ENCODE data around the gene SVBP.

The SVBP gene

DNA sequence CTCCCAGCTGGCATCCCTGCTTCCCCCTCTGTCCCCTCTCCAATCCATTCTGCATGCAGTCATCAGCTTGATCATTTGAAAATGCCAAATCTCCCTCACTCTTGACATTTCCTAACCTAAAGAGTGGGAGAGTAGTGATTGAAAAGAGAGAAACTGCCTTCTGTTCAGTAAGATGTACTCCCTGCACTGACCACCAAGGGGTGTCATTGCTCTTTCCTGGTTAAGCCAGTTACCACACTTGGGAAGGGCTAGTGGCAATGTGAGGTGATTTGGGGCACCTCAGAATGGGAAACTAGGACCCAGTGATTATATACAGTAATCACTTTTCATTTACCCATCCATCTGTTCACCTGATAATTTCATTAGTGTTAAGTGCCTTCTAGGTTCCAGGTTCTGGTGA lies 39.3 kb downstream of the SVBP start:
- no peak overlapping the region for H3K4me2 ChIP-seq (ENCODE audit: low read length, poor library complexity, severe bottlenecking)
- no peak overlapping the region for H3K14ac ChIP-seq (ENCODE audit: low read length in 2 of 2)
- no peak overlapping the region for H3K9ac ChIP-seq (ENCODE audit: low read length)
- no peak overlapping the region for H2BK12ac ChIP-seq (ENCODE audit: low read length in 2 of 2)
- H2BK5ac ChIP-seq (ENCODE audit: low read depth, low read length, poor library complexity, severe bottlenecking) = no peak overlapping the region
- H3K27me3 ChIP-seq (ENCODE audit: control insufficient read depth in 1 of 2, insufficient read depth in 1 of 2, low read length in 2 of 2) = no peaks in the 10 kb centered on the region
- no peak overlapping the region for H4K8ac ChIP-seq (ENCODE audit: low read length)
- no peak overlapping the region for H4K91ac ChIP-seq (ENCODE audit: low read length)
- no peak overlapping the region for H2BK120ac ChIP-seq (ENCODE audit: low read depth, low read length)
- no peak overlapping the region for H2BK15ac ChIP-seq (ENCODE audit: low read depth, poor library complexity, severe bottlenecking)
- H3K23ac ChIP-seq (ENCODE audit: low read length in 2 of 2) = no peak overlapping the region
- H3K36me3 ChIP-seq (ENCODE audit: control insufficient read depth in 1 of 2, insufficient read depth in 2 of 2, low read depth in 1 of 2, low read length in 2 of 2) = peaks cover 21 to 78% of the 10 kb centered on the region in 2 experiments
- peak; percentile 47 for DNase-seq
- no peak overlapping the region for H3K27ac ChIP-seq (ENCODE audit: low read length, poor library complexity, severe bottlenecking)
- H3K9me3 ChIP-seq (ENCODE audit: control insufficient read depth, low read length) = no peaks in the 10 kb centered on the region
- H3K18ac ChIP-seq (ENCODE audit: low read depth in 1 of 2, low read length in 2 of 2) = no peak overlapping the region
- no peak overlapping the region for H3K4me3 ChIP-seq (ENCODE audit: insufficient read depth in 1 of 2, low read depth in 1 of 2, low read length in 2 of 2)
- peaks cover 15% of the 10 kb centered on the region for H3K79me1 ChIP-seq (replicated peaks; ENCODE audit: low read length, poor library complexity, severe bottlenecking)
- no peak overlapping the region for H2AK5ac ChIP-seq (ENCODE audit: low read length, severe bottlenecking)
- no peak overlapping the region for H2AFZ ChIP-seq (ENCODE audit: low read depth, low read length)
- H3K4ac ChIP-seq (ENCODE audit: low read depth in 1 of 2, low read length in 2 of 2) = no peak overlapping the region
- no peaks in the 10 kb centered on the region for H3K4me1 ChIP-seq (ENCODE audit: control insufficient read depth, insufficient read depth, low read depth, low read length)

GRCh38 chr1:42776502-42776901 lies 40.7 kb downstream of the SVBP start:
- Histone ChIP-seq H3K23ac (ENCODE audit: low read length in 2 of 2) (no peak overlapping the region), H2BK5ac (ENCODE audit: low read depth, low read length, poor library complexity, severe bottlenecking) (no peak overlapping the region), H4K8ac (ENCODE audit: low read length) (no peak overlapping the region), H2BK12ac (ENCODE audit: low read length in 2 of 2) (no peak overlapping the region), H2BK120ac (ENCODE audit: low read depth, low read length) (no peak overlapping the region), H3K9me3 (ENCODE audit: control insufficient read depth, low read length) (no peaks in the 10 kb centered on the region), H2BK15ac (ENCODE audit: low read depth, poor library complexity, severe bottlenecking) (no peak overlapping the region), H3K4me1 (ENCODE audit: control insufficient read depth, insufficient read depth, low read depth, low read length) (no peaks in the 10 kb centered on the region), H3K27ac (ENCODE audit: low read length, poor library complexity, severe bottlenecking) (no peak overlapping the region), H4K91ac (ENCODE audit: low read length) (no peak overlapping the region), H3K9ac (ENCODE audit: low read length) (no peak overlapping the region), H3K18ac (ENCODE audit: low read depth in 1 of 2, low read length in 2 of 2) (no peak overlapping the region), H3K27me3 (ENCODE audit: control insufficient read depth in 1 of 2, insufficient read depth in 1 of 2, low read length in 2 of 2) (no peaks in the 10 kb centered on the region), H3K4ac (ENCODE audit: low read depth in 1 of 2, low read length in 2 of 2) (no peak overlapping the region), H2AK5ac (ENCODE audit: low read length, severe bottlenecking) (no peak overlapping the region), H3K4me3 (ENCODE audit: insufficient read depth in 1 of 2, low read depth in 1 of 2, low read length in 2 of 2) (no peak overlapping the region), H3K79me1 (replicated peaks; ENCODE audit: low read length, poor library complexity, severe bottlenecking) (peaks cover 20% of the 10 kb centered on the region), H3K14ac (ENCODE audit: low read length in 2 of 2) (no peak overlapping the region), H2AFZ (ENCODE audit: low read depth, low read length) (no peak overlapping the region), H3K4me2 (ENCODE audit: low read length, poor library complexity, severe bottlenecking) (no peak overlapping the region), H3K36me3 (ENCODE audit: control insufficient read depth in 1 of 2, insufficient read depth in 2 of 2, low read depth in 1 of 2, low read length in 2 of 2) (peaks cover 18 to 73% of the 10 kb centered on the region in 2 experiments)
- WGBS = 97% methylated on average over 6 of the region's 6 CpGs
- no peak for DNase-seq

GRCh38 chr1:42774928-42775526 lies 42.2 kb downstream of the SVBP start:
- no peaks in the 10 kb centered on the region for H3K9me3 ChIP-seq (ENCODE audit: control insufficient read depth, low read length)

DNA sequence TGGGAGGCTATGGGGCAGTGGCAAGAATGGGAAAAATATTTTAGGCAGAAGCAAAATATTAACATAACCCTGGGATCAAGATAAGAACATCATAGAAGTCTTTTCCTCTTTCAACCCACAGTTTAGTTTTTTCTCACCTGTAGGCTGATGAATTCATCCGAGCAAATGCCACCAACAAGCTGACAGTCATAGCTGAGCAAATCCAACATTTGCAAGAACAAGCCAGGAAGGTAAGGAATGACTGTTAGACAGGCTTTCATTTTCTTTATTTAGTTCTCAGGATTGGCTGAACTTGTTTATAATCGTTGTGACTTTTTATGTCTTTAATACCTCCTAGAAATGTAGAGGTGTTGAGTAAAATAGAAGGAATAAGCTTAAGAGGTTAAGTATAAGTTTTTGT lies 43.8 kb downstream of the SVBP start:
- H2AFZ ChIP-seq (ENCODE audit: low read depth, low read length) = no peak overlapping the region
- no peaks in the 10 kb centered on the region for H3K9me3 ChIP-seq (ENCODE audit: control insufficient read depth, low read length)
- H3K27me3 ChIP-seq (ENCODE audit: control insufficient read depth in 1 of 2, insufficient read depth in 1 of 2, low read length in 2 of 2) = no peaks in the 10 kb centered on the region
- no peak overlapping the region for H2BK120ac ChIP-seq (ENCODE audit: low read depth, low read length)
- peaks cover 20% of the 10 kb centered on the region for H3K79me1 ChIP-seq (replicated peaks; ENCODE audit: low read length, poor library complexity, severe bottlenecking)
- no peak overlapping the region for H4K91ac ChIP-seq (ENCODE audit: low read length)
- H2BK15ac ChIP-seq (ENCODE audit: low read depth, poor library complexity, severe bottlenecking) = no peak overlapping the region
- H3K36me3 ChIP-seq (ENCODE audit: control insufficient read depth in 1 of 2, insufficient read depth in 2 of 2, low read depth in 1 of 2, low read length in 2 of 2) = peaks cover 18 to 54% of the 10 kb centered on the region in 2 experiments
- H4K8ac ChIP-seq (ENCODE audit: low read length) = no peak overlapping the region
- H2BK12ac ChIP-seq (ENCODE audit: low read length in 2 of 2) = no peak overlapping the region
- H3K4me1 ChIP-seq (ENCODE audit: control insufficient read depth, insufficient read depth, low read depth, low read length) = no peaks in the 10 kb centered on the region
- no peak overlapping the region for H3K9ac ChIP-seq (ENCODE audit: low read length)
- no peak overlapping the region for H3K4me2 ChIP-seq (ENCODE audit: low read length, poor library complexity, severe bottlenecking)
- H3K4ac ChIP-seq (ENCODE audit: low read depth in 1 of 2, low read length in 2 of 2) = no peak overlapping the region
- H3K27ac ChIP-seq (ENCODE audit: low read length, poor library complexity, severe bottlenecking) = no peak overlapping the region
- no peak overlapping the region for H3K18ac ChIP-seq (ENCODE audit: low read depth in 1 of 2, low read length in 2 of 2)
- H2BK5ac ChIP-seq (ENCODE audit: low read depth, low read length, poor library complexity, severe bottlenecking) = no peak overlapping the region
- H2AK5ac ChIP-seq (ENCODE audit: low read length, severe bottlenecking) = no peak overlapping the region
- no peak overlapping the region for H3K14ac ChIP-seq (ENCODE audit: low read length in 2 of 2)
- 88% methylated on average over 2 of the region's 2 CpGs for WGBS
- no peak for DNase-seq
- H3K4me3 ChIP-seq (ENCODE audit: insufficient read depth in 1 of 2, low read depth in 1 of 2, low read length in 2 of 2) = no peak overlapping the region
- no peak overlapping the region for H3K23ac ChIP-seq (ENCODE audit: low read length in 2 of 2)

More at GRCh38 chr1:42774928-42775526, 42.2 kb downstream of the SVBP start:
- Histone ChIP-seq H2BK12ac (ENCODE audit: low read length in 2 of 2) (no peak overlapping the region), H2BK120ac (ENCODE audit: low read depth, low read length) (no peak overlapping the region), H3K36me3 (ENCODE audit: control insufficient read depth in 1 of 2, insufficient read depth in 2 of 2, low read depth in 1 of 2, low read length in 2 of 2) (peaks cover 18 to 64% of the 10 kb centered on the region in 2 experiments), H2AFZ (ENCODE audit: low read depth, low read length) (no peak overlapping the region), H3K4me2 (ENCODE audit: low read length, poor library complexity, severe bottlenecking) (no peak overlapping the region), H2AK5ac (ENCODE audit: low read length, severe bottlenecking) (no peak overlapping the region), H3K14ac (ENCODE audit: low read length in 2 of 2) (no peak overlapping the region), H2BK15ac (ENCODE audit: low read depth, poor library complexity, severe bottlenecking) (no peak overlapping the region), H2BK5ac (ENCODE audit: low read depth, low read length, poor library complexity, severe bottlenecking) (no peak overlapping the region), H3K18ac (ENCODE audit: low read depth in 1 of 2, low read length in 2 of 2) (no peak overlapping the region), H3K4ac (ENCODE audit: low read depth in 1 of 2, low read length in 2 of 2) (no peak overlapping the region), H3K4me1 (ENCODE audit: control insufficient read depth, insufficient read depth, low read depth, low read length) (no peaks in the 10 kb centered on the region), H3K27me3 (ENCODE audit: control insufficient read depth in 1 of 2, insufficient read depth in 1 of 2, low read length in 2 of 2) (no peaks in the 10 kb centered on the region), H3K23ac (ENCODE audit: low read length in 2 of 2) (no peak overlapping the region), H3K79me1 (replicated peaks; ENCODE audit: low read length, poor library complexity, severe bottlenecking) (peaks cover 18% of the 10 kb centered on the region), H3K9ac (ENCODE audit: low read length) (no peak overlapping the region), H3K4me3 (ENCODE audit: insufficient read depth in 1 of 2, low read depth in 1 of 2, low read length in 2 of 2) (no peak overlapping the region), H4K8ac (ENCODE audit: low read length) (no peak overlapping the region), H3K27ac (ENCODE audit: low read length, poor library complexity, severe bottlenecking) (no peak overlapping the region), H4K91ac (ENCODE audit: low read length) (no peak overlapping the region)
- WGBS = 79% methylated on average over 5 of the region's 5 CpGs
- no peak for DNase-seq

Measured in mesenchymal stem cell (in vitro differentiated cells and primary cell).